Effector memory CD4-positive, alpha-beta T cell (primary cell): ENCODE data around the gene UHRF2.
"Not testable (repeated sequence)": the region's sequence is repeated elsewhere in the genome, so short reads cannot be mapped to it uniquely, and the experiment has no call there.

Experiments
- DNase-seq, 3 donors: peaks; one replicate each; pipeline ENCODE4 v3.0.0-alpha.2; 2020
- H3K27ac ChIP-seq: 2 replicates; pipeline ENCODE4 v1.7.0; 2013; ENCODE audit warnings: mild to moderate bottlenecking, low read length, moderate library complexity; ENCODE audit not compliant: insufficient read depth, poor library complexity, severe bottlenecking
- H3K27me3 ChIP-seq: replicated peaks from 2 replicates; pipeline ENCODE4 v1.7.0; 2013; ENCODE audit warnings: mild to moderate bottlenecking, low read length; ENCODE audit not compliant: insufficient read depth, control insufficient read depth, poor library complexity, severe bottlenecking
- H3K36me3 ChIP-seq: 2 replicates; pipeline ENCODE4 v1.7.0; 2013; ENCODE audit warnings: mild to moderate bottlenecking, low read length, moderate library complexity; ENCODE audit not compliant: control insufficient read depth, insufficient read depth
- H3K4me1 ChIP-seq: 2 replicates; pipeline ENCODE4 v1.7.0; 2013; ENCODE audit warnings: low read length, mild to moderate bottlenecking; ENCODE audit not compliant: control insufficient read depth, insufficient read depth, poor library complexity, severe bottlenecking
- H3K4me3 ChIP-seq: 2 replicates; pipeline ENCODE4 v1.7.0; 2013; ENCODE audit warnings: low read length, low read depth, mild to moderate bottlenecking; ENCODE audit not compliant: insufficient read depth, poor library complexity, severe bottlenecking
- H3K9me3 ChIP-seq: 2 replicates; pipeline ENCODE4 v1.7.0; 2013; ENCODE audit warnings: mild to moderate bottlenecking, low read length, moderate library complexity; ENCODE audit not compliant: control insufficient read depth

UHRF2 gene

GRCh38 chr9:6449645-6450044 is 36.6 kb downstream of the UHRF2 start:
- Histone ChIP-seq H3K4me3 (no peak overlapping the region), H3K36me3 (no peaks in the 10 kb centered on the region), H3K9me3 (no peaks in the 10 kb centered on the region), H3K27ac (no peak overlapping the region), H3K27me3 (no peaks in the 10 kb centered on the region), H3K4me1 (no peaks in the 10 kb centered on the region)
- no peak for DNase-seq

GRCh38 chr9:6450641-6451375 is 37.8 kb downstream of the UHRF2 start:
- Histone ChIP-seq H3K4me3 (no peak overlapping the region), H3K27me3 (no peaks in the 10 kb centered on the region), H3K9me3 (no peaks in the 10 kb centered on the region), H3K27ac (no peak overlapping the region), H3K36me3 (no peaks in the 10 kb centered on the region), H3K4me1 (no peaks in the 10 kb centered on the region)
- DNase-seq = no peak

- H3K4me3 ChIP-seq, H3K4me1 ChIP-seq, DNase-seq, H3K36me3 ChIP-seq, H3K27me3 ChIP-seq, H3K9me3 ChIP-seq, H3K27ac ChIP-seq: not testable (repeated sequence)
These were observed 42.3 kb downstream of the UHRF2 start for GRCh38 chr9:6455292-6455691.

GRCh38 chr9:6458704-6459103 is 45.7 kb downstream of the UHRF2 start:
- H3K27me3 ChIP-seq, H3K4me1 ChIP-seq, DNase-seq, H3K9me3 ChIP-seq, H3K36me3 ChIP-seq, H3K4me3 ChIP-seq, H3K27ac ChIP-seq: not testable (repeated sequence)

GRCh38 chr9:6459718-6460117 is 46.7 kb downstream of the UHRF2 start:
- no peak for DNase-seq
- H3K9me3 ChIP-seq = no peaks in the 10 kb centered on the region

GRCh38 chr9:6460189-6460768 is 47.3 kb downstream of the UHRF2 start:
- Histone ChIP-seq H3K27ac (no peak overlapping the region), H3K27me3 (no peaks in the 10 kb centered on the region), H3K9me3 (no peaks in the 10 kb centered on the region), H3K4me3 (no peak overlapping the region), H3K4me1 (no peaks in the 10 kb centered on the region), H3K36me3 (peaks cover 7% of the 10 kb centered on the region)
- DNase-seq = no peak

More at GRCh38 chr9:6459718-6460117, 46.7 kb downstream of the UHRF2 start:
- H3K36me3 ChIP-seq = peaks cover 7% of the 10 kb centered on the region
- H3K27ac ChIP-seq = no peak overlapping the region
- H3K4me3 ChIP-seq = no peak overlapping the region
- H3K4me1 ChIP-seq = no peaks in the 10 kb centered on the region
- no peaks in the 10 kb centered on the region for H3K27me3 ChIP-seq

- Histone ChIP-seq H3K27me3 (no peaks in the 10 kb centered on the region), H3K36me3 (peaks cover 10% of the 10 kb centered on the region), H3K9me3 (no peaks in the 10 kb centered on the region), H3K4me1 (no peaks in the 10 kb centered on the region), H3K4me3 (no peak overlapping the region), H3K27ac (no peak overlapping the region)
- DNase-seq = no peak
These were observed 48.6 kb downstream of the UHRF2 start for GRCh38 chr9:6461619-6462018.

- Histone ChIP-seq H3K27ac (no peak overlapping the region), H3K4me3 (no peak overlapping the region), H3K36me3 (peaks cover 7% of the 10 kb centered on the region), H3K27me3 (no peaks in the 10 kb centered on the region), H3K4me1 (no peaks in the 10 kb centered on the region), H3K9me3 (no peaks in the 10 kb centered on the region)
- DNase-seq = no peak
These were observed 54.1 kb downstream of the UHRF2 start for GRCh38 chr9:6467006-6467625.

- H3K36me3 ChIP-seq = peaks cover 5% of the 10 kb centered on the region
- no peak for DNase-seq
- H3K9me3 ChIP-seq = no peaks in the 10 kb centered on the region
- H3K4me1 ChIP-seq = no peaks in the 10 kb centered on the region
- no peak overlapping the region for H3K4me3 ChIP-seq
- no peak overlapping the region for H3K27ac ChIP-seq
- H3K27me3 ChIP-seq = no peaks in the 10 kb centered on the region
These were observed 58.3 kb downstream of the UHRF2 start for GRCh38 chr9:6471231-6471850.

- H3K4me1 ChIP-seq = no peaks in the 10 kb centered on the region
- no peak overlapping the region for H3K27ac ChIP-seq
- no peaks in the 10 kb centered on the region for H3K27me3 ChIP-seq
- H3K36me3 ChIP-seq = peaks cover 9% of the 10 kb centered on the region
- no peak overlapping the region for H3K4me3 ChIP-seq
- no peaks in the 10 kb centered on the region for H3K9me3 ChIP-seq
- no peak for DNase-seq
These were observed 60.2 kb downstream of the UHRF2 start for GRCh38 chr9:6473151-6473550.
